Measurements from ENCODE around the gene JAKMIP1. TPM values are rescaled to one million over a fixed set of nuclear protein-coding genes. Genes with fewer than 3 reads are reported as not detected.
A peak's percentile ranks its signal among the peaks of the same experiment; 100 is the strongest.

Gene JAKMIP1
- total RNA-seq, 2 experiments from 2014 or later = 4.0 to 5.1 TPM

- intact Hi-C loops (cut with micrococcal nuclease; ENCODE audit: unreplicated experiment) = no loop called here
- Histone ChIP-seq H3K27ac (ENCODE audit: low read depth, low read length, poor library complexity, severe bottlenecking) (peak overlapping the region; percentile 8), H3K36me3 (ENCODE audit: insufficient read depth, low read length) (no peaks in the 10 kb centered on the region), H3K4me3 (ENCODE audit: low read depth, low read length, poor library complexity, severe bottlenecking) (peak overlapping the region; percentile 31), H3K4me2 (ENCODE audit: low read length) (peak overlapping the region; percentile 42; the same call in 1 of the 2 replicates), H4K20me1 (ENCODE audit: insufficient read depth, low read length) (no peaks in the 10 kb centered on the region), H3K9me2 (ENCODE audit: insufficient read depth, low read length) (no peaks in the 10 kb centered on the region), H2AFZ (ENCODE audit: low read length) (peak overlapping the region; percentile 65), H3K9me3 (ENCODE audit: low read length) (peaks cover 16% of the 10 kb centered on the region), H3K79me2 (ENCODE audit: insufficient read depth, low read depth, low read length) (no peaks in the 10 kb centered on the region), H3K4me1 (ENCODE audit: insufficient read depth, low read length, poor library complexity, severe bottlenecking) (peaks cover 41% of the 10 kb centered on the region)
- DNase-seq (ENCODE audit: low spot score) = peak; percentile 78
- ChIA-PET POLR2A (interaction anchor here (0.5 to 0.7 kb wide), 2 partner anchors 29 to 89 kb away, joined by 3 read pairs; no protein-coding TSS in a partner anchor), CTCF (ENCODE audit: unreplicated experiment) (interaction anchor here (0.5 to 0.8 kb wide), 2 partner anchors 17 to 43 kb away, joined by 3 read pairs; no protein-coding TSS in a partner anchor)
- BruUV-seq (replicated peaks) = no TSS peak
- TF ChIP-seq CTCF (conservative IDR thresholded peaks at IDR 0.05; ENCODE audit: low read length) = no peak
- TF ChIP-seq EZH2phosphoT487 (IDR thresholded peaks at IDR 0.05; ENCODE audit: borderline replicate concordance, low read depth, low read length) = no peak
Observed at GRCh38 chr4:6177587-6178197, 22.7 kb downstream of the JAKMIP1 start.

GRCh38 chr4:6175426-6175825, 24.9 kb downstream of the JAKMIP1 start:
- Histone ChIP-seq H3K4me1 (ENCODE audit: insufficient read depth, low read length, poor library complexity, severe bottlenecking) (peaks cover 19% of the 10 kb centered on the region), H3K27ac (ENCODE audit: low read depth, low read length, poor library complexity, severe bottlenecking) (no peak overlapping the region), H2AFZ (ENCODE audit: low read length) (no peak overlapping the region), H3K9me2 (ENCODE audit: insufficient read depth, low read length) (no peaks in the 10 kb centered on the region), H3K79me2 (ENCODE audit: insufficient read depth, low read depth, low read length) (no peaks in the 10 kb centered on the region), H4K20me1 (ENCODE audit: insufficient read depth, low read length) (no peaks in the 10 kb centered on the region), H3K4me2 (ENCODE audit: low read length) (no peak overlapping the region), H3K4me3 (ENCODE audit: low read depth, low read length, poor library complexity, severe bottlenecking) (no peak overlapping the region), H3K9me3 (ENCODE audit: low read length) (peaks cover 16% of the 10 kb centered on the region), H3K36me3 (ENCODE audit: insufficient read depth, low read length) (no peaks in the 10 kb centered on the region)
- DNase-seq (ENCODE audit: low spot score) = no peak
- POLR2A ChIA-PET = no interaction called here
- CTCF ChIA-PET (ENCODE audit: unreplicated experiment) = no interaction called here
- BruUV-seq (replicated peaks) = no TSS peak
- TF ChIP-seq CTCF (conservative IDR thresholded peaks at IDR 0.05; ENCODE audit: low read length) (no peak), EZH2phosphoT487 (IDR thresholded peaks at IDR 0.05; ENCODE audit: borderline replicate concordance, low read depth, low read length) (no peak)
- intact Hi-C loops (cut with micrococcal nuclease; ENCODE audit: unreplicated experiment) = no loop called here

- TF ChIP-seq CTCF (conservative IDR thresholded peaks at IDR 0.05; ENCODE audit: low read length) (no peak), EZH2phosphoT487 (IDR thresholded peaks at IDR 0.05; ENCODE audit: borderline replicate concordance, low read depth, low read length) (no peak)
- Histone ChIP-seq H3K9me2 (ENCODE audit: insufficient read depth, low read length) (no peaks in the 10 kb centered on the region), H3K4me2 (ENCODE audit: low read length) (no peak overlapping the region), H3K4me1 (ENCODE audit: insufficient read depth, low read length, poor library complexity, severe bottlenecking) (peaks cover 6% of the 10 kb centered on the region), H3K9me3 (ENCODE audit: low read length) (peaks cover 8% of the 10 kb centered on the region), H2AFZ (ENCODE audit: low read length) (no peak overlapping the region), H3K27ac (ENCODE audit: low read depth, low read length, poor library complexity, severe bottlenecking) (no peak overlapping the region), H3K36me3 (ENCODE audit: insufficient read depth, low read length) (no peaks in the 10 kb centered on the region), H4K20me1 (ENCODE audit: insufficient read depth, low read length) (no peaks in the 10 kb centered on the region), H3K79me2 (ENCODE audit: insufficient read depth, low read depth, low read length) (no peaks in the 10 kb centered on the region), H3K4me3 (ENCODE audit: low read depth, low read length, poor library complexity, severe bottlenecking) (no peak overlapping the region)
- no TSS peak for BruUV-seq (replicated peaks)
- CTCF ChIA-PET (ENCODE audit: unreplicated experiment) = no interaction called here
- intact Hi-C loops (cut with micrococcal nuclease; ENCODE audit: unreplicated experiment) = no loop called here
- DNase-seq (ENCODE audit: low spot score) = no peak
- POLR2A ChIA-PET = no interaction called here
Observed at GRCh38 chr4:6172927-6173200, 27.5 kb downstream of the JAKMIP1 start.

All from OCI-LY7 (cell line).